Umbilical cord (tissue), 2 donors: ENCODE results near the gene CCNYL1. TPM values are rescaled to one million over a fixed set of nuclear protein-coding genes. Genes with fewer than 3 reads are reported as not detected.
A peak's percentile ranks its signal among the peaks of the same experiment; 100 is the strongest.
"Not testable (repeated sequence)": the region's sequence is repeated elsewhere in the genome, so short reads cannot be mapped to it uniquely, and the experiment has no call there.

Experiments used
- DNase-seq: peaks from one replicate; pipeline ENCODE4 v3.0.0-alpha.2; 2015; ENCODE audit warnings: low spot score
- total RNA-seq: library from RNA; depleted of rRNA; stranded (reverse); fragments of >200 nt; gene quantifications from one replicate; pipeline ENCODE4 v1.2.3, GENCODE V29; 2014; ENCODE audit warnings: low replicate concordance; ENCODE audit not compliant: insufficient read depth

Gene CCNYL1
- total RNA-seq, 1 donor from 2014 or later, result 11.8 TPM

DNA sequence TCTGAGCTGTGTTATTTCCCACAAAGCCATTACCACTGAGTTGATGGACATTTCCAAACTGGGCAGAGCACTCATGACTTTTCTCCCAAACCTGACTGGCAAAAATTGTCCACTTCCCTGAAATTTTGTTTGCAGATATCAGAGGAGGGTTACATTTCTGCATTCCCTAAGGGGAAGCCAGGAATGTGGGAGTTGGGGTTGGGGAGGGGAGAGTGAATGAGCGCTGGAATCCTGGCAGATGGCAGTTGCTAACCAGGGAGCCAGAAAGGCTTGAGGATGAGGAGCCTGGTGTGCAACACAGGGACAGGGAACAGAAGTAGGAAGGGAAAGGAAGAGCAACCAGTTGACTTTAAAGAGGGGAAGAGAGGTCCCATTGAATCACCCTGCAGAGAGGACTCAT lies 14.0 kb upstream of the CCNYL1 start:
- no peak for DNase-seq

DNA sequence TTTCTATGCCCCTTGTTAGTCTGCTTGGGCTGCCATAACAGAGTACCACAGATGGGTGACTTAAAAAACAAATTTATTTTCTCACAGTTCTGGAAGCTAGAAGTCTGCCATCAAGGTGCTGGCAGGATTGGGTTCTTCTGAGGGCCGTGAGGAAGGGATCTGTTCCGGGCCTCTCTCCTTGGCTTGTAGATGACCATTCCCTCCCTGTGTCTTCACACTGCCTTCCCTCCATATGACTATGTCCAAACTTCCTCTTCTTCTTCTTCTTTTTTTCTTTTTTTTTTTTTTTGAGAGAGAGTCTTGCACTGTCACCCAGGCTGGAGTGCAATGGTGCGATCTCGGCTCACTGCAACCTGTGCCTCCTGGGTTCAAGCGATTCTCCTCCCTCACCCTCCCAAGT lies 13.1 kb upstream of the CCNYL1 start:
- no peak for DNase-seq

DNA sequence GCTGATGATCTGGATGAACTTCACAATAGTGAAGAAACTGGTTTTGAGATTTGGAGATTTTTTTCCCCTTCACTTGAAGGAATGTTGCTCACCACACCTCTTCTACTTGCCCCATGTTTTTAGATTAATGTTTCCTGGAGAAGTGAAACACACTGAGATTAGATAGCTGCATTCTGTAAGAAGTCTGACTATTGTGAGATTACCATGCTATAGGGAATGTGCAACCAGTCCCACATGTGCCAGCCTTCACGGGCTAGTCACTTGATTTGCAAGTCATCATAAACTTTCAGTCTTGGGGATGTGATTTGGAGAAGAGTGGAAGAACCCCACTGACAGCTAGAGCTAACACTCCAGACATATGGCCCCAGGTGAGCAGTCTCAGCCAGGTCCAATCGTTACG lies 7.4 kb upstream of the CCNYL1 start:
- DNase-seq, result no peak

DNA sequence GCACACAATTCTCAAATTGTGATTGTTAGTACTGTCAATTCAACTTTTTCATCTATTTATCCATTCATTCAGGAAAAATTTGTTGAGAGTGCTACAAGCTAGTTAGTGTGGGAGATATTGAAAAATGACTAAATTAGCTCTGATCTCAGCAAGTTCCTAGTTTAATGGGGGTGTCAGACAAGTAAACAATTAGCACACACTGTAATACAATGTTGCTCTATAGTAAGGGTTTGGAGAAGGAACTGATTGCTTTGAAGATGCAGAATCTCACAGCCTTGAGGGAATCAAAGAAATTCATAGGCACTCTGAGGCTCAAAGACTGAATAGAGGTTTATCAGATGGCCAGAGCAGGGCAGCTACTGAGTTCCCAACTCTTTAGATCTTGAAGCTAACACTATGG lies 6.8 kb upstream of the CCNYL1 start:
- no peak for DNase-seq

DNA sequence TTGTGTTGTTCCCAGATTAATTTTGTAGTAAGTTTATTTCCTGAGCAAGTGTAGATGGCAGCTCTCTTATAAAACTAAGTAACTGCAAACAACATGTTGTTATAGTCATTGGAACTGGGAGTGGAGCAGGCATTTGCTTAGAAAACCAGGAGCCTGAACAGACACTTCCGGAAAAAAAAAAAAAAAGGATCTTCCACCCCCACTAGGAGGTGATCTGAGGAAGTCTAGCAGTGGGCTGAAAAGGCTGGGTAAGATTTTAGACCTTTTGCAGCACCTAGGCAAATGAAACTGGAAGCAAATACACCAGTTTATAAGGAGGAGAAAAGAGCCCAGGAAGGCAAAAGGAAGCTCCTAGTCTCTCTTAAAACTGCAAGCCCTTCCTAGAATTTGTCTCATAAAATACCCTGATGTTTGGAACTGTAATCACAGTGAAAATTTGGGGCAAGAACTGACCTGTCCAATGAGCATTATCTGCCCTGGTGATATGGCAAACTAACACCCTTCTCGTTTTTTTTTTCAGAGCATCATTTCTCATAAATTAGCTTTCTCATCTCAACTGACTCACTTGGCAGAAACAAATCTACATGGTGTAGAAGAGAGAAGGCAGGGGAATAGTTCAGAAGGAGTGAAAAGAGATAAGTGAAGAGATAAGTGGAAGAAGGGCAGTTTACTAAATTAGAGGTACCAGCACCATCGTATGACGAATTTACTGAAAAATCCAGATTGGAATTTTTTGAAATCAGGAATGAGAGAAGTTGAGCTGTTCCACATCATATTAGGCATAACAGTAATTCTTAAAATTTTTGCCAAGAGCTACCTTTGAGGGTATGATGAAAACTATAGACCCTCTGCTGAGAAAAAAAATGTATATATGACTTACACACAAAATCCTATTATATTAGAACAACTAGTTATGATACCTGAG lies 4.2 kb upstream of the CCNYL1 start:
- DNase-seq, result no peak

DNA sequence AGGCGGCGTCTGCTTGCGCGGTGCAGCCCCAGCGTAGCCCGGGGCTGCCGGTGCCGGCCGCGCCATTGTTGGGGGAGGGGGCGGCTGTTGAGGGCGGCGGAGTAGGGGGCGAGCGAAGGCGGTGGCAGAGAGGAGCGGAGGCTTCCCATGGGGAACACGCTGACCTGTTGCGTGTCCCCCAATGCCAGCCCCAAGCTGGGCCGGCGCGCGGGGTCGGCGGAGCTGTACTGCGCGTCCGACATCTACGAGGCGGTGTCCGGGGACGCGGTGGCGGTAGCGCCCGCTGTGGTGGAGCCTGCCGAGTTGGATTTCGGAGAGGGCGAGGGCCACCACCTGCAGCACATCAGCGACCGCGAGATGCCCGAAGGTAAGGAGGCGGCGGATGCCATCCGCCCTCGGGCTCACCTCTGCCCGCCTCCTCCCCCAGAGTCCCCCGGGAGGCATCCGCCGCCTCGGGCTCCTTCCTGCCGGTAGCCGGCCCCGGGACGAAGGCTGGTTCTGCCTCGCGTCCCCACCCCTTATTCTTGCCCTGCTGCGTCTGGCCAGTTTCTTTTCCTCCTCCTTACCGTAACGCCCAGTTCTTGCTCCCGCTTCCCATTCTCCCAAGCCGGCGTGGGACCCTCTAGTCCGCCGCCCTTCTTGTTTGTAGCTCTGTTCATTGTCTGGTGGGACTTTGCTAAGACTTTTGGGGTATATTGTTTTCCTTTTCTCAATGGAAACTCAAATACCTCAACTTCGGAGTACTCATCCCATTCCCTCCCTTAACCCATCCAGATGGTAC lies 500 bp downstream of the CCNYL1 start:
- DNase-seq, result peak; percentile 61

DNA sequence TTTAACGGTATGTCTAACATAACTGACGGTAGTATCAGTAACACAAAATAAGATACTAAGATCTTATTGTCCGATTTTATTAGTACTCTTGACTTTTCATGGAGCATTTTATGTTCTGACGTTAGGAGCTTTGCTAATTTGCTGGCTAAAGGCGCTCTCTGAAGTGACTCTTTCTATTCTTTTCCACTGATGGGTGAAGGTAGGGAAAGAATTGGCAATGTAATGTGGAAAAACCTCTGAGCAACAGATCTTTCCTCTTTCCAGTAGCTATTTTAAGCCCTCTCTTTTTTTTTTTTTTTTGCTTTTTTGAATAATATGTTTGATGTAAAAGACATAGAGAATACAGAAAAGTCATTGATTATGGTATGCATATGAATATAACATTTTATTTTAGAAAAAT lies 4.6 kb downstream of the CCNYL1 start:
- no peak for DNase-seq

DNA sequence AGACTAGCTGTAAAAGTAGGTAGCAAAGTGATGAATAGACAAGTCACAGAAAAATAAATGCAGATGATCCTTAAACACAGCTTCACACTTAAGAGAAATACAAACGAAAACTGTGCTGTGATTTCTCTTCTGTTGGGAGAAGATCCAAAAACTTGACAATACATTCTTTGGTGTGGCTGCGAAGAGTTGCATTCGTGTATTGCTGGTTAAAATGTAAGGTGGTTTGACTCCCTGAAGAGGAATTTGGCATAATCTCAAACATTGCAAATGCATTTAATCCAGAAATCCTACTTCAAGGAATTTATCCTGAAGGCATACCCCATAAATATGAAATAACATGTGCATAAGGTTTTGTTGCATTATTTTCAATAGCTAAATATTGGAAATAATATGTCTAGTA lies 7.1 kb downstream of the CCNYL1 start:
- DNase-seq, result no peak

DNA sequence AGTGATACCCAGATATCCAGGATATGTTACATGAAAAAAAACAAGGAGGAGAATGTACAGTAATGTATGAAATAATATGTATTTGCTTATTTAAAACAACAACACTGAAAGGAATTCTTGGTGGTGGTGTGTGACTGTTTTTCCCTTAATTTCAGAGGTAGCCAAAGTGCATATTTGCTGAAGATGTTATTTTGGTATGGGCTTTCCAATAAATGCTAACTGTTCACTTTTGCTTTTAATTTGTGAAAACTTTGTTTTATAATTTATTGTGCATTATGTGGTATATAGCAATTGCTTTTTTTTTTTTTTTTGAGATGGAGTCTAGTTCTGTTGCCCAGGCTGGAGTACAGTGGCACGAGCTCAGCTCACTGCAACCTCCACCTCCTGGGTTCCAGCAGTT lies 7.6 kb downstream of the CCNYL1 start:
- no peak for DNase-seq

DNA sequence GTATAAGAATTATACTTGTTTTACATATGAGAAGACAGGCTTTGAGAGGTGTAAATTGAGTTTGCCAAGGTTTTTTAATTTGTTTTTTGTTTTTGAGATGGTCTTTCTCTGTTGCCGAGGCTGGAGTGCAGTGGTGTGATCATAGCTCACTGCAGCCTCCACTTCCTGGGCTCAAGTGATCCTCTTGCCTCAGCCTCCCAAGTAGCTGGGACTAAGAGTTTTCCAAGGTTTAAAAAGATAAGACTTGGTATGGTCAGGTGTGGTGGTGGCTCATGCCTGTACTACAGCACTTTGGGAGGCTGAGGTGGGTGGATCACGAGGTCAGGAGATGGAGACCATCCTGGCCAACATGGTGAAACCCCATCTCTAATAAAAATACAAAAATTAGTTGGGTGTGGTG lies 8.2 kb downstream of the CCNYL1 start:
- DNase-seq, result not testable (repeated sequence)

DNA sequence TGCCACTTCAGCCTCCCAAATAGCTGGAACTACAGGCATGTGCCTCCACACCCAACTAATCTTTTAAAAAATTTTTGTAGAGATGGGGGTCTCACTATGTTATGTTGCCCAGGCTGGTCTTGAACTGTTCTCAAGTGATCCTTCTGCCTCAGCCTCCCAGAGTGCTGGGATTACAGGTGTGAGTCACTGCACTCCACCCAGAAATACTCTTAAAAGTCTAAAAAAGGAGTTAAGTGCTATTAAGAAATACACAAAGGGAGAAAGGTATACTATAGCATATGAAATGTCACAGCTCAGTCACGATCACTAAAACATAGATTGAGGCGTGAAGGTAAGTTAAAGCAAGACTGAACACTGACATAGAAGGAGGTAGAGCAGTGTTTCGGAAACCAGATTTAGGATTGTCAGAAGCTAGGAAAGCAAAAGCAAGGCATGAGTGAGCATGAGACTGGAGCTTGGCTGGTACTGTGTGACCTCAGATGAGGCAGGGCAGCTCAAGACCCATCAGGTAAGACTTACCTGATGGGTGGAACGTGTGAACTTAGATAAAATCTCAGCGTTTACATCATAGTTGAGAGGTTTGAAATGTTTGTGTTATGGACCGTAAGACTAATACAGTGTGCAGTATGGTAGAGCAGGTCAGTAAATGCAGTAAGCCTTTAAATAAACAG lies 9.2 kb downstream of the CCNYL1 start:
- no peak for DNase-seq

DNA sequence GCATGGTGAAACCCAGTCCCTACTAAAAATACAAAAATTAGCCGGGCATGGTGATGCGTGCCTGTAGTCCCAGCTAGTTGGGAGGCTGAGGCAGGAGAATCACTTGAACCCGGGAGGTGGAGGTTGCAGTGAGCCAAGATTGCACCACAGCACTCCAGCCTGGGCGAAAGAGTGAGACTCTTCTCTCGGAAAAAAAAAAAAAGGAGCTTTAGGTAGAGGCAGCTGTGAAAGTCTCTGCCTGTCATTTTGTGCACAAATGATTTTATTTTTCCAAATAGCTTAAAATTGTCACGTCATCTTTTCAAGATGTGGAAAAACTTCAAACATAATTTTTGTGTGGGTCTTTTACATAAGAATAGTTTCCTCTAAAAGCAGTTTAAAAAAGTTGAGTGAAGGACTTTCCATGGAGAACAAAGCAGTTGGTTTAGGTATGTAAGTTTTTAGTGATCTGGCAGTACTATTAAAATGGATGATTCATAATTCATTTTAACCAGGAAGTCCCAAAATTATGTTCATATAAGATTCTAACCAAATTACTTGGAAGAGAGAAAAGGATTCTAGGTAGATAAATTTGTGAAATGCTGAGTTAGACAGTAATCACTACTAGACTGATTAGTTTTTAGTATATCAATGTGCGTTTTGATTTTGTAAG lies 11.5 kb downstream of the CCNYL1 start:
- no peak for DNase-seq

DNA sequence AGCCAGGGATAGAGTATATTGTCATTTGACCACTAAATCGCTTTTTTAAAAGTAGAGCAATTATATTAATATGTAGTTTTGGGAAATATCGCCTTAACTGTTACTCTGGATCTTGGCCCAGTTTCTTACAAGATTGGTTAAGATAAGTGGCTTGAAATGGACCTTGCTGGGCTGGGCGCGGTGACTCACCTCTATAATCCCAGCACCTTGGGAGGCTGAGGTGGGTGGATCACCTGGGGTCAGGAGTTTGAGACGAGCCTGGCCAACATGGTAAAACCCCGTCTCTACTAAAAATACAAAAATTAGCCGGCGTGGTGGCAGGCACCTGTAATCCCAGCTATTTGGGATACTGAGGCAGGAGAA lies 12.0 kb downstream of the CCNYL1 start:
- DNase-seq, result not testable (repeated sequence)

DNA sequence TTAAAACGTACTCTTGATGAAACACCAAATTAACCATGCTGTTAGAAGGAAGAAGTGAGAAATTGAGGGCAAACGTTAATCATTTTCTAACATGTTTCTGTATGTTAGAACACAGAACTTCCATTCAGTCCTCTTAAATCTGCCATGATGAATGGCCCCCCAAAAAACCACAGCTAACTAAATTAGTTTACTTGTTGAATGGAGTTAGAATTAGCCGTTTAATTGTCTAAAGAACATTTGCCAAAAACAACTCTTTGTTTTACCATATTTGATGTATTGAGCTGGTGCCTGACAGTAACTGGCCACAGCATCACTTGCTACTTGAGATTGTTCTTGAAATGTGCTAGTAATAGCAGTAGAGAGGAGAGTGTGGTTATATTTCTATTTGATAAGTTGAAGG lies 12.7 kb downstream of the CCNYL1 start:
- no peak for DNase-seq

DNA sequence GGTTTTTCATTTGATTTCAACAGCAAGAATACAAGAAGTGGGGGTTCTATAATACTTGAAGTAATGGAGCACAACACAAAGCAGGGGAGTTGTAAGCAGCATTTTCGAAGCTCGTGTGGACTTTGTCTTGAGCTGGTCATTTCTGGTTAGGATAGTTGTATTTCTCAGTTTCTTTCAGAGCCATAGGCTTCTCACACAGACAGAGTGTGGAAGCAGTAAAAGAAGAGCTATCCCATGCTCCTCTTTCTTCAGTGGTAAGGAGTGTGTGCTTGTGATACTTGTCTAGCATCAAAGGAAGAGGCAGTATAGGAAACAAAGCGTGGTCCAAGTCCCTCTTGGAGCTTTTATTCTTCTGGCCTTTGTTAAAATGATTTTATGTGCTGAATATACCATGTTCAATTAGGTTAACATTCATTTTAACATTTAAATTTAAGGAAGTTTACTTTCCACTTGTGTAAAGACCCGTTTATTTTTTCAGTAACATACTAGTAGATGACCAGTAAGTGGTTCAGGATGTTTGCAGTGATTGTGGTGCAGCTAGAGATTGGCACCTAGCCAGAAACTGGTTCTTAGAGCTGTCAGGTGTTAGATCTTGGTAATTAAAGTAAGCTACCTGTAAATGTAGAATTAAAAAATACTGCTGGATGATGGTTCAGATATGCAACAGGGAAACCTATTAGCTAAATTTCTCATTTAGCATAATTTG lies 14.6 kb downstream of the CCNYL1 start:
- DNase-seq, result no peak

DNA sequence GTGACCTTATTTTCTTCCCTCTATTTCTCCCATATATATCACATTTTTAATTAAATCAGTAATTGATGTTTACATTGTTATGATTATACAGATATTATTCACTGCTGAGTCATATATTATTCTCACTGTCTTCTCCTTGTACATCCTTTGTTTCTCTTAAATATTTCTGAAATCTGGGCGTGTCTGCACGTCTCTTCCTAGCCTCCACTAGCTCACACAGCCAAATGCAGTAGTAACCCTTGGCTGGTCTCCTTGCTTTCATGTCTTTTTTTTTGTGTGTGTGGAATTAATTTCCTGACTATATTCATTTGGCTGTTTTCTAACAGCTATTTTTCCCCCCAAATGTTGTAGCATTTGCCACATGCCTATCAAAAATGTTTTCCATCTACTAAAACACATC lies 15.8 kb downstream of the CCNYL1 start:
- no peak for DNase-seq

DNA sequence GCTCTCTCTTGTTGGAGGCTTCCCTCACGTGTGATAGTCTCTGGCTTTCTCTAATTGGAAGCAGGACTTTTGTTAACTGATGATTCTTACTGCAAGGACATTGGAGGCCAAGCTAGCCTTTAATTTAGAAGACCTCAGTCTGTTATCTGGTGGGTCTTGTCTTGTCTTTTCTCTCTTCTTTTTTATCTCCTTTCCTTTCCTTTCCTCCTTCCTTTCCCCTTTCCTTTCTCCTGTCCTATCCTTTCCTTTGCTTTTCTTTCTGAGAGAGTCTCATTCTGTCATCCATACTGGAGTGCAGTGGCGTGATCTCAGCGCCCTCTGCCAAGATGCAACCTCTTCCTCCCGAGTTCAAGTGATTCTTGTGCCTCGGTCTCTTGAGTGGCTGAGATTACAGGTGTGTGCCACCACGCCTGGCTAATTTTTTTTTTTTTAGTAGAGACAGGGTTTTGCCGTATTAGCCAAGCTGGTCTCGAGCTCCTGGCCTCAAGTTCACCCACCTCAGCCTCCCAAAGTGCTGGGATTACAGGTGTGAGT lies 18.1 kb downstream of the CCNYL1 start:
- no peak for DNase-seq

DNA sequence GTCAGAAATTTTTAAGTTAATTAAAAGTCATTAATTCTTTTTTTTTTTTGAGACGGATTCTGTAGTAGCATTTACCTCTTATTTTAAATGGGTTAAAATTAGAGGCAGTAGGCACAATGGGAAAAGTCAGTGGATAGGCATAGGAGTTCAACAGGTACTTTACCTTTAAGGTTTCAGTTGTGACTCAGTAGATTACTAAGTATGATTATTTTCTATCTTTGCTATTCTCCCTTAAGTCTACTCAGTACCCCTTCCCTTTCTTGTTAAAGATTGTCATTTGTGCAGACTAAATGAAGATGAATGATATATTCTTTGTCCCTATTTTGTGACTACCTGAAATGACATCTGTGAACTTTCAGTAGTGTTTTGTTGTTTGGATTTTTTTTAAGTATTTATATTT lies 19.7 kb downstream of the CCNYL1 start:
- DNase-seq, result no peak

DNA sequence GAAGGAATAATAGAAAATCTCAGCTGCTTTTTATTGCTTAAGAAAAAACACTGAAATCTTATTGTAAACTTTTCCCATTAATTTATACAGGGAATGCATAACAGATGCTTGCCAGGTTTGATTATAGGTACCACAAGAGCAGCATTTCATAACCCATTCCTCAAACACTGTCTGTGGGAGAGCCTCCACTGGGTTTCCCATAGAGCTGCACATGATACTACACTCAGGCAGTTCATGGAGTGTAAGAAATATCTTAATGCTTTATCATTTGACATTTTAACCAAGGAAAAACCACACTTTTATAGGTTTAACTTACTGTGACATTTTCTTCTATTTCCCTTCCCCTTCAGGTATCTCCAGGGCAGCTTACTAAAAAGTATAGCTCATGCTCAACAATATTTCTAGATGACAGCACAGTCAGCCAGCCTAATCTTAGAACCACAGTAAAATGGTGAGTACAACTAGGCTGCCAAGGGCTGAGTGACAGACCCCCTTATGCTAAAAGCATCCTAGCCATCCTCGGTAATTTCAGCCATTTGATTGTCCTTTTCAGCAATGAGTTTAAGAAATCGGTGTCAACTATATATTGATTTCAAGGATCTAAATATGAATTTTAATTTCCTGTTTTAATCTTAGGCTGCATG lies 22.3 kb downstream of the CCNYL1 start:
- no peak for DNase-seq

DNA sequence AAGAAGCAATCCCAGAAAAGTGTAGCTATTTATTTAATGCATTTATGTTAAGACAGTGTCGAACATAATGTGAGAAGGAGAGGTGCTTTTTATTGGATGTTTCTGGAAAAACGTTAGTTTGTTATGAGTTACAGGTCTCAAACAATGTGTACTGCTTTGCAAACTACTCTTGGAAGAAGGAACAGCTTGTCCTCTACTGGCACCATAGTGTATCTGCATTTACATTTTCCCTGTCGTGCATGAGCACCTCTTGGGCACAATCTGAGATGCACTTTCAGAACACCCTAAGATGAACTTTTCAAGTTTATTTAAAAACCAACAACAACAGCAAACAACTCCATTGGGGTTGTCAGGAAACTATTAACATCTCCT lies 22.8 kb downstream of the CCNYL1 start:
- DNase-seq, result peak; percentile 46
